Body of pancreas (tissue), 4 donors: ENCODE measurements around the gene PRDM15.

Experiments
- CTCF ChIP-seq, 7 experiments: fragments of 450-650 bp in 4 of 7; fragments of 200-600 bp in 3 of 7; sonication (generic) in 3 of 7; IDR thresholded peaks; one replicate each; pipeline ENCODE4 v1.5.1; 2016 to 2019; ENCODE audit warnings: antibody characterized with exemption in 7 of 7
- POLR2A ChIP-seq, 3 donors: fragments of 450-650 bp; IDR thresholded peaks; one replicate each; pipeline ENCODE4 v1.6.1; 2016; ENCODE audit warnings: antibody characterized with exemption in 3 of 3, mild to moderate bottlenecking in 2 of 3

- TF ChIP-seq CTCF (IDR thresholded peaks at IDR 0.05) (no peak), POLR2A (IDR thresholded peaks at IDR 0.05) (no peak)
Observed at GRCh38 chr21:41784456-41785102, 94.6 kb downstream of the PRDM15 start.
